ENCODE data around the gene GRK5. TPM values are rescaled to one million over a fixed set of nuclear protein-coding genes. Genes with fewer than 3 reads are reported as not detected.
A peak's percentile ranks its signal among the peaks of the same experiment; 100 is the strongest.

Gene GRK5
- total RNA-seq, 4 donors from 2014 or later, result 10.0 to 61.9 (median 18.1) TPM

GRCh38 chr10:119302172-119302571, 94.8 kb downstream of the GRK5 start:
- no peak for TF ChIP-seq CTCF (IDR thresholded peaks at IDR 0.05)
- TF ChIP-seq POLR2A (IDR thresholded peaks at IDR 0.05), result no peak
- Histone ChIP-seq H3K4me1 (peaks cover 5 to 21% (median 20%) of the 10 kb centered on the region in 4 donors), H3K9me3 (peaks cover 0 to 5% (median 0%) of the 10 kb centered on the region in 4 donors), H3K27ac (peak overlapping the region in 3 of 4 donors; percentile 35 to 67 (median 50)), H3K36me3 (no peaks in the 10 kb centered on the region), H3K27me3 (no peaks in the 10 kb centered on the region), H3K4me3 (no peak overlapping the region)
- DNase-seq, result peak in 1 of 3 donors; percentile 31

GRCh38 chr10:119302591-119303253, 95.4 kb downstream of the GRK5 start:
- Histone ChIP-seq H3K36me3 (no peaks in the 10 kb centered on the region), H3K27ac (peak overlapping the region in 2 of 4 donors; percentile 35 to 67), H3K4me3 (no peak overlapping the region), H3K9me3 (peaks cover 0 to 2% (median 0%) of the 10 kb centered on the region in 4 donors), H3K4me1 (peaks cover 5 to 24% (median 20%) of the 10 kb centered on the region in 4 donors), H3K27me3 (no peaks in the 10 kb centered on the region)
- peak in 1 of 3 donors; percentile 27 for DNase-seq
- TF ChIP-seq CTCF (IDR thresholded peaks at IDR 0.05), result no peak
- TF ChIP-seq POLR2A (IDR thresholded peaks at IDR 0.05), result no peak

GRCh38 chr10:119303886-119304285, 96.5 kb downstream of the GRK5 start:
- H3K4me1 ChIP-seq, result peaks cover 5 to 33% (median 20%) of the 10 kb centered on the region in 4 donors
- no peaks in the 10 kb centered on the region for H3K27me3 ChIP-seq
- H3K4me3 ChIP-seq, result no peak overlapping the region
- TF ChIP-seq CTCF (IDR thresholded peaks at IDR 0.05), result no peak
- no peaks in the 10 kb centered on the region for H3K9me3 ChIP-seq
- no peak for DNase-seq
- H3K36me3 ChIP-seq, result no peaks in the 10 kb centered on the region
- peak overlapping the region in 1 of 4 donors; percentile 1 for H3K27ac ChIP-seq

GRCh38 chr10:119304541-119304940, 97.2 kb downstream of the GRK5 start:
- DNase-seq, result no peak
- Histone ChIP-seq H3K36me3 (no peaks in the 10 kb centered on the region), H3K27ac (peak overlapping the region in 1 of 4 donors; percentile 88), H3K4me3 (no peak overlapping the region), H3K9me3 (no peaks in the 10 kb centered on the region), H3K4me1 (peaks cover 5 to 39% (median 21%) of the 10 kb centered on the region in 4 donors), H3K27me3 (no peaks in the 10 kb centered on the region)
- TF ChIP-seq CTCF (IDR thresholded peaks at IDR 0.05) (no peak), POLR2A (IDR thresholded peaks at IDR 0.05) (no peak)

GRCh38 chr10:119305860-119306513, 98.6 kb downstream of the GRK5 start:
- Histone ChIP-seq H3K4me3 (peak overlapping the region in 3 of 4 donors; percentile 15 to 40 (median 29)), H3K9me3 (no peaks in the 10 kb centered on the region), H3K27ac (peak overlapping the region; percentile 77 to 88 (median 81)), H3K36me3 (no peaks in the 10 kb centered on the region), H3K4me1 (peaks cover 5 to 40% (median 21%) of the 10 kb centered on the region in 4 donors), H3K27me3 (no peaks in the 10 kb centered on the region)
- DNase-seq, result peak in 2 of 3 donors; percentile 80 to 90
- TF ChIP-seq CTCF (IDR thresholded peaks at IDR 0.05) (no peak), POLR2A (IDR thresholded peaks at IDR 0.05) (no peak)

Measured in Peyer's patch (tissue), 4 donors.